OCI-LY3 (cell line): ENCODE data around the gene ROR1.

Source experiments
- H2AFZ ChIP-seq: fragments of 200-600, 300-600 bp; shearing (Covaris generic); 2 replicates; pipeline ENCODE4 v1.6.0; 2014; ENCODE audit warnings: antibody characterized with exemption, low read depth, low read length
- H3K27ac ChIP-seq: fragments of 200-600, 300-600 bp; sonication (generic); 2 replicates; pipeline ENCODE4 v1.5.1; 2014; ENCODE audit warnings: mild to moderate bottlenecking, low read length, moderate library complexity, mixed read lengths
- H3K27me3 ChIP-seq: fragments of 200-600, 300-600 bp; sonication (generic); 2 replicates; pipeline ENCODE4 v1.6.1; 2014; ENCODE audit warnings: low read depth, low read length, mixed read lengths
- H3K36me3 ChIP-seq: fragments of 200-600, 300-600 bp; sonication (generic); replicated peaks from 2 replicates; pipeline ENCODE3; 2014; ENCODE audit warnings: low read depth, low read length, mixed read lengths
- H3K4me1 ChIP-seq: fragments of 300-600, 200-600 bp; sonication (generic); 2 replicates; pipeline ENCODE4 v1.6.1; 2014; ENCODE audit warnings: low read length, mixed read lengths
- H3K4me2 ChIP-seq: fragments of 200-600, 300-600 bp; sonication (generic); 2 replicates; pipeline ENCODE4 v1.6.1; 2014; ENCODE audit warnings: low read length, mixed read lengths
- H3K4me3 ChIP-seq: fragments of 300-600, 200-600 bp; sonication (generic); 2 replicates; pipeline ENCODE4 v1.5.1; 2014; ENCODE audit warnings: antibody characterized with exemption, mild to moderate bottlenecking, low read length, moderate library complexity
- H3K79me2 ChIP-seq: fragments of 300-600, 200-600 bp; shearing (Covaris generic); 2 replicates; pipeline ENCODE4 v1.6.1; 2014; ENCODE audit warnings: mild to moderate bottlenecking, low read length, mixed read lengths
- H3K9ac ChIP-seq: fragments of 300-600, 200-600 bp; shearing (Covaris generic); 2 replicates; pipeline ENCODE4 v1.6.0; 2014; ENCODE audit warnings: mild to moderate bottlenecking, low read length, moderate library complexity
- H3K9me3 ChIP-seq: fragments of 200-600, 300-600 bp; shearing (Covaris generic); 2 replicates; pipeline ENCODE4 v1.6.1; 2014; ENCODE audit warnings: low read length, mixed read lengths; ENCODE audit not compliant: insufficient read depth
- H4K20me1 ChIP-seq: fragments of 200-600, 300-600 bp; sonication (generic); 2 replicates; pipeline ENCODE4 v1.6.1; 2016; ENCODE audit warnings: low read length, mixed read lengths; ENCODE audit not compliant: insufficient read depth
- EZH2phosphoT487 ChIP-seq: fragments of 200-600 bp; shearing (Covaris generic); IDR thresholded peaks from 2 replicates; pipeline ENCODE4 v1.6.1; 2018; ENCODE audit warnings: antibody characterized with exemption, mixed run types, low read depth
- TF ChIP-seq, protein P1 (sequence below): fragments of 200-600, 300-600 bp; sonication (generic); IDR thresholded peaks from 2 replicates; pipeline ENCODE4 v1.5.1; 2014; ENCODE audit warnings: antibody characterized with exemption, low read length, low read depth

ROR1 gene

DNA sequence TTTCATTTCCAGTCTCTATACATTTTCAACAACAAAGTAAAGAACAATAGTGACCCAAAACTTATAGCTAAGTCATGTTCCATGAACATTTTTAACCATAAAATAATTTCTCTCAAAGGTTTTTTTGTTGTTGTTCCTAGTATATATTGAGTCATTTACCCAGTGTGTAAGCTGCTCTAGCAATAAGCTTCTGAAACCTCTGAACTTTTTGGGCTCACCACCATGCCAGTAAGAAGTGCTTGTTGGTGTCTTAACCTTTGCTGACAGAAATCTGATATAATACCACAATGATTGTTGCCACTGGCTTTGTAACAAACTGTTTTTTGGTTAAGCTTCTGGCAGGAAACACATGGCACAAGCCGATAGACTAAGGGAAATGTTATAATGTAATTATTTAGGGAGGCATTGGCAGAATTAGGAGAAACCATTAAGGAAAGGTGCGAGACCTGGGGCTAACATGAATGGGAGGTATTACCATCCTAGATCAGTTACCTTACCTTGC lies 377.0 kb downstream of the ROR1 start:
- Histone ChIP-seq H3K4me2 (no peak overlapping the region), H3K9me3 (no peaks in the 10 kb centered on the region), H3K4me1 (no peaks in the 10 kb centered on the region), H3K9ac (no peak overlapping the region), H3K27me3 (no peaks in the 10 kb centered on the region), H3K4me3 (no peak overlapping the region), H3K79me2 (no peaks in the 10 kb centered on the region), H2AFZ (no peak overlapping the region), H3K27ac (no peak overlapping the region), H4K20me1 (no peaks in the 10 kb centered on the region), H3K36me3 (no peaks in the 10 kb centered on the region)
- TF ChIP-seq, protein P1, sequence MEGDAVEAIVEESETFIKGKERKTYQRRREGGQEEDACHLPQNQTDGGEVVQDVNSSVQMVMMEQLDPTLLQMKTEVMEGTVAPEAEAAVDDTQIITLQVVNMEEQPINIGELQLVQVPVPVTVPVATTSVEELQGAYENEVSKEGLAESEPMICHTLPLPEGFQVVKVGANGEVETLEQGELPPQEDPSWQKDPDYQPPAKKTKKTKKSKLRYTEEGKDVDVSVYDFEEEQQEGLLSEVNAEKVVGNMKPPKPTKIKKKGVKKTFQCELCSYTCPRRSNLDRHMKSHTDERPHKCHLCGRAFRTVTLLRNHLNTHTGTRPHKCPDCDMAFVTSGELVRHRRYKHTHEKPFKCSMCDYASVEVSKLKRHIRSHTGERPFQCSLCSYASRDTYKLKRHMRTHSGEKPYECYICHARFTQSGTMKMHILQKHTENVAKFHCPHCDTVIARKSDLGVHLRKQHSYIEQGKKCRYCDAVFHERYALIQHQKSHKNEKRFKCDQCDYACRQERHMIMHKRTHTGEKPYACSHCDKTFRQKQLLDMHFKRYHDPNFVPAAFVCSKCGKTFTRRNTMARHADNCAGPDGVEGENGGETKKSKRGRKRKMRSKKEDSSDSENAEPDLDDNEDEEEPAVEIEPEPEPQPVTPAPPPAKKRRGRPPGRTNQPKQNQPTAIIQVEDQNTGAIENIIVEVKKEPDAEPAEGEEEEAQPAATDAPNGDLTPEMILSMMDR: no peak
- TF ChIP-seq EZH2phosphoT487: no peak

- no peaks in the 10 kb centered on the region for H3K36me3 ChIP-seq
- H3K4me1 ChIP-seq: no peaks in the 10 kb centered on the region
- no peak overlapping the region for H3K4me3 ChIP-seq
- no peak overlapping the region for H3K9ac ChIP-seq
- H3K79me2 ChIP-seq: no peaks in the 10 kb centered on the region
- TF ChIP-seq, protein P1: no peak
- TF ChIP-seq EZH2phosphoT487: no peak
- no peak overlapping the region for H2AFZ ChIP-seq
- H3K4me2 ChIP-seq: no peak overlapping the region
- H3K9me3 ChIP-seq: no peaks in the 10 kb centered on the region
- H4K20me1 ChIP-seq: no peaks in the 10 kb centered on the region
- H3K27me3 ChIP-seq: no peaks in the 10 kb centered on the region; the same call in 1 of the 2 replicates
- H3K27ac ChIP-seq: no peak overlapping the region
Measured at GRCh38 chr1:64155278-64155677, 381.5 kb downstream of the ROR1 start.

DNA sequence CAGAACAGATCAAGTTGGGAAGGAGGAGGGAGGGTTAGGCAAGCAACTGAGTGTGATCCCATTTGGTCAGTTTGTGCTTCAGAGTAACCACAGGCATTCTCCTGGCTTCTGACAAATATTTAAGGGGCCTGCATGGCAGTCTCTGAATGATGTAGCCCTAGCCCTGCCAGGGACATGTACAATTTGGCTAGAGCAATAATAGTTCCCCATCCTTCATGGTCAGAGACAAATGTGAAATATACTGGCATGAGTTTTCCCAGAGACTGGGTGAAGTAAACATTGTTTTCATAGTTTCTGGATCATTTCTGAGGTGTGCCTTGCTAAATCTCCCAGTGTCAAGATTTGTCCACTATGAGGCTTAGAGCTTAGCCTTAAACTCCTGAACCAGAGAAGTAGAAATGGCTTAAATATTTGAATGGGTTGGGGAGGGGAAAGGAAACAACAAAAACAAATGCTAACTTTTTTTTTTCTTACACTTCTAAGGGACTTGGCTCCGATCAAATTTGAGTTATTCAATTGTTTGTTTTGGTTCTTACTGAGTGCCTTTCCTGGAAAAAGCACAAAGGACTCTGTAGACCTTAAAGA lies 387.6 kb downstream of the ROR1 start:
- Histone ChIP-seq H3K9me3 (no peaks in the 10 kb centered on the region), H3K4me3 (no peak overlapping the region), H3K9ac (no peak overlapping the region), H3K4me1 (no peaks in the 10 kb centered on the region), H3K36me3 (no peaks in the 10 kb centered on the region), H3K79me2 (no peaks in the 10 kb centered on the region), H3K4me2 (no peak overlapping the region), H3K27me3 (no peaks in the 10 kb centered on the region; the same call in 1 of the 2 replicates), H4K20me1 (no peaks in the 10 kb centered on the region), H3K27ac (no peak overlapping the region), H2AFZ (no peak overlapping the region)
- no peak for TF ChIP-seq EZH2phosphoT487
- TF ChIP-seq, protein P1: no peak

GRCh38 chr1:64162151-64162550 lies 388.3 kb downstream of the ROR1 start:
- H3K36me3 ChIP-seq: no peaks in the 10 kb centered on the region
- H3K9me3 ChIP-seq: no peaks in the 10 kb centered on the region
- no peak overlapping the region for H3K9ac ChIP-seq
- no peaks in the 10 kb centered on the region for H4K20me1 ChIP-seq
- H3K4me3 ChIP-seq: no peak overlapping the region
- H3K4me1 ChIP-seq: no peaks in the 10 kb centered on the region
- no peak overlapping the region for H2AFZ ChIP-seq
- no peak overlapping the region for H3K4me2 ChIP-seq
- H3K27me3 ChIP-seq: no peaks in the 10 kb centered on the region; the same call in 1 of the 2 replicates
- no peak overlapping the region for H3K27ac ChIP-seq
- no peaks in the 10 kb centered on the region for H3K79me2 ChIP-seq
- TF ChIP-seq EZH2phosphoT487: no peak
- TF ChIP-seq, protein P1: no peak
